B cell (primary cell): Measurements from ENCODE around the gene GLCCI1.

Experiments used
- EZH2 ChIP-seq: IDR thresholded peaks from 2 replicates; pipeline ENCODE4 v1.6.1; 2012; ENCODE audit warnings: borderline replicate concordance, low read depth, mild to moderate bottlenecking, moderate library complexity, low read length; ENCODE audit not compliant: insufficient read depth, poor library complexity, severe bottlenecking
- TF ChIP-seq, protein P1 (sequence below): fragments of 200-600 bp; IDR thresholded peaks from one replicate; pipeline ENCODE4 v1.8.0; 2022; ENCODE audit warnings: antibody characterized with exemption, mild to moderate bottlenecking

DNA sequence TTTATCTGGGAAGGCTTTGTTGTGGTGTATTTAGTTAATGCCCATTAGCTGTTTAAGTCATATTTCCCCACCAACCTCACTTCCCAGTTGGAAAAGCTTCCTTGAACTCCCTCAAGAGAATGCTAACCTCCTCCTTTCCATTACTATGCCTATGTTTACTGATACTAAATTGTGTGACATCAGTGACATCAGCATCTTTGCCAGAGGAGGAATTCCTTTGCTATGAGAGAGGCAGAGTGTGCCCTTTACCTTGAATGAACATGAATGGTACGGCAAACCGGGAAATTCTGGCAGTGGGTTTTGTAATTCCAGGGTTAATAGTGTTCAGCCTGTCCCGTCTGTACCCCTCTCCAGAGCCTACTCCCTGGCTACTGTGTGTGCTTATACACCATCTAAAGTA lies 22.1 kb upstream of the GLCCI1 start:
- TF ChIP-seq, protein P1, sequence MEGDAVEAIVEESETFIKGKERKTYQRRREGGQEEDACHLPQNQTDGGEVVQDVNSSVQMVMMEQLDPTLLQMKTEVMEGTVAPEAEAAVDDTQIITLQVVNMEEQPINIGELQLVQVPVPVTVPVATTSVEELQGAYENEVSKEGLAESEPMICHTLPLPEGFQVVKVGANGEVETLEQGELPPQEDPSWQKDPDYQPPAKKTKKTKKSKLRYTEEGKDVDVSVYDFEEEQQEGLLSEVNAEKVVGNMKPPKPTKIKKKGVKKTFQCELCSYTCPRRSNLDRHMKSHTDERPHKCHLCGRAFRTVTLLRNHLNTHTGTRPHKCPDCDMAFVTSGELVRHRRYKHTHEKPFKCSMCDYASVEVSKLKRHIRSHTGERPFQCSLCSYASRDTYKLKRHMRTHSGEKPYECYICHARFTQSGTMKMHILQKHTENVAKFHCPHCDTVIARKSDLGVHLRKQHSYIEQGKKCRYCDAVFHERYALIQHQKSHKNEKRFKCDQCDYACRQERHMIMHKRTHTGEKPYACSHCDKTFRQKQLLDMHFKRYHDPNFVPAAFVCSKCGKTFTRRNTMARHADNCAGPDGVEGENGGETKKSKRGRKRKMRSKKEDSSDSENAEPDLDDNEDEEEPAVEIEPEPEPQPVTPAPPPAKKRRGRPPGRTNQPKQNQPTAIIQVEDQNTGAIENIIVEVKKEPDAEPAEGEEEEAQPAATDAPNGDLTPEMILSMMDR = no peak
- TF ChIP-seq EZH2 = no peak
